Panc1 (cell line): ENCODE data around the gene RASD1.

Experiments used
- SIN3A ChIP-seq: IDR thresholded peaks from 2 replicates; pipeline ENCODE4 v1.6.1; 2012; ENCODE audit warnings: low read depth, mild to moderate bottlenecking, low read length, moderate library complexity, borderline replicate concordance; ENCODE audit not compliant: insufficient read depth
- TF ChIP-seq, protein P1 (sequence below): fragments of 450-650 bp; IDR thresholded peaks from 2 replicates; pipeline ENCODE4 v1.5.1; 2017; ENCODE audit warnings: mild to moderate bottlenecking

DNA sequence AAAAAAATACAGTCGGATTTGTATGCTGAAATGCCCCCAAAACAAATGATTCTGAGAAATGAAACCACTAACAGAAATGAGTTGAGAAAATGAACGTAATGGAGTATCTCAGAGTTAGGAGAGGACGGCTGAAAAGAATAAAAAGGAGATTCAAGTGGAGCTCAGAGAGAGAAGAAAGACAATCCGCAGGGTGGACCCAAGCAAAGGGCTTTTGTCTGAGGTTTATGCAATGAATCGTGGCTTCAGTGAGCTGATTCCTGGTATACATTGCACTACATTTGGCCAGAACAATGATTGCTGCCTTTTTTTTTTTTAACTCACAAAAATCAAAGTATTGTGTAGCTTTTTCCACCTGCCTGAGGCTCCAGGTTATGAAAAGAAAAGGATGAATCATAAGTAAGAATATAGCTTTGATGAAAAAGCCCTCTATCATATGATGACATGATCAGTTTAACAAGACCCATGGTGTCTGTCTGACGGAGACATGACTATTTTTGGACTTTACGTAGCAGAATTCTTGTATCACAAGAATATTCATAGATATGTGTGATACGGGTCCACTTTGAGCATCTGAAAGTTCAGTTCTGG is 23.8 kb downstream of the RASD1 start:
- TF ChIP-seq, protein P1, sequence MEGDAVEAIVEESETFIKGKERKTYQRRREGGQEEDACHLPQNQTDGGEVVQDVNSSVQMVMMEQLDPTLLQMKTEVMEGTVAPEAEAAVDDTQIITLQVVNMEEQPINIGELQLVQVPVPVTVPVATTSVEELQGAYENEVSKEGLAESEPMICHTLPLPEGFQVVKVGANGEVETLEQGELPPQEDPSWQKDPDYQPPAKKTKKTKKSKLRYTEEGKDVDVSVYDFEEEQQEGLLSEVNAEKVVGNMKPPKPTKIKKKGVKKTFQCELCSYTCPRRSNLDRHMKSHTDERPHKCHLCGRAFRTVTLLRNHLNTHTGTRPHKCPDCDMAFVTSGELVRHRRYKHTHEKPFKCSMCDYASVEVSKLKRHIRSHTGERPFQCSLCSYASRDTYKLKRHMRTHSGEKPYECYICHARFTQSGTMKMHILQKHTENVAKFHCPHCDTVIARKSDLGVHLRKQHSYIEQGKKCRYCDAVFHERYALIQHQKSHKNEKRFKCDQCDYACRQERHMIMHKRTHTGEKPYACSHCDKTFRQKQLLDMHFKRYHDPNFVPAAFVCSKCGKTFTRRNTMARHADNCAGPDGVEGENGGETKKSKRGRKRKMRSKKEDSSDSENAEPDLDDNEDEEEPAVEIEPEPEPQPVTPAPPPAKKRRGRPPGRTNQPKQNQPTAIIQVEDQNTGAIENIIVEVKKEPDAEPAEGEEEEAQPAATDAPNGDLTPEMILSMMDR, result no peak
- TF ChIP-seq SIN3A, result no peak
